ENCODE results near the gene HDAC10. TPM values are rescaled to one million over a fixed set of nuclear protein-coding genes. Genes with fewer than 3 reads are reported as not detected.

HDAC10 gene
- total RNA-seq, 4 donors from 2014 or later, result 31.4 to 42.7 (median 32.5) TPM

GRCh38 chr22:50293441-50294318 lies 42.6 kb upstream of the HDAC10 start:
- Histone ChIP-seq H3K4me3 (replicated peaks in 1 of 3) (peak overlapping the region in 1 of 3 donors; percentile 16), H3K27ac (peak overlapping the region; percentile 82 to 91 (median 84)), H3K27me3 (no peaks in the 10 kb centered on the region), H3K4me1 (peaks cover 69 to 72% of the 10 kb centered on the region in 2 donors), H3K9me3 (no peaks in the 10 kb centered on the region), H3K36me3 (peaks cover 14 to 17% of the 10 kb centered on the region in 2 donors)
- 0 to 35% methylated on average over 12 to 16 of the region's 42 CpGs for WGBS, 2 donors
- DNase-seq, result peak; percentile 92 to 93
- TF ChIP-seq POLR2A (IDR thresholded peaks at IDR 0.05) (no peak), CTCF (IDR thresholded peaks at IDR 0.05) (no peak)
- intact Hi-C loops (cut with DNase I), result no loop called here

GRCh38 chr22:50292643-50293440 lies 41.8 kb upstream of the HDAC10 start:
- H3K4me1 ChIP-seq, result peaks cover 61 to 63% of the 10 kb centered on the region in 2 donors
- intact Hi-C loops (cut with DNase I), result no loop called here
- peak overlapping the region in 1 of 3 donors; percentile 16 for H3K4me3 ChIP-seq (replicated peaks in 1 of 3)
- DNase-seq, result peak; percentile 70 to 74
- H3K27me3 ChIP-seq, result no peaks in the 10 kb centered on the region
- peak overlapping the region; percentile 82 to 91 (median 84) for H3K27ac ChIP-seq
- WGBS, 2 donors, result 22 to 58% methylated on average over 11 to 12 of the region's 29 CpGs
- H3K36me3 ChIP-seq, result peaks cover 22 to 25% of the 10 kb centered on the region in 2 donors
- TF ChIP-seq POLR2A (IDR thresholded peaks at IDR 0.05) (no peak), CTCF (IDR thresholded peaks at IDR 0.05) (no peak)
- H3K9me3 ChIP-seq, result no peaks in the 10 kb centered on the region

GRCh38 chr22:50289942-50290630 lies 39.0 kb upstream of the HDAC10 start:
- no peak overlapping the region for H3K27ac ChIP-seq
- H3K36me3 ChIP-seq, result peaks cover 45 to 47% of the 10 kb centered on the region in 2 donors
- TF ChIP-seq CTCF (IDR thresholded peaks at IDR 0.05) (no peak), POLR2A (IDR thresholded peaks at IDR 0.05) (no peak)
- intact Hi-C loops (cut with DNase I), result no loop called here
- H3K27me3 ChIP-seq, result no peaks in the 10 kb centered on the region
- DNase-seq, result no peak
- H3K4me3 ChIP-seq (replicated peaks in 1 of 3), result no peak overlapping the region
- H3K9me3 ChIP-seq, result no peaks in the 10 kb centered on the region
- peaks cover 34 to 36% of the 10 kb centered on the region in 2 donors for H3K4me1 ChIP-seq
- 87 to 92% methylated on average over 3 to 27 of the region's 37 CpGs for WGBS, 2 donors

GRCh38 chr22:50289151-50289941 lies 38.3 kb upstream of the HDAC10 start:
- H3K4me3 ChIP-seq (replicated peaks in 1 of 3), result no peak overlapping the region
- no peak overlapping the region for H3K27ac ChIP-seq
- H3K9me3 ChIP-seq, result no peaks in the 10 kb centered on the region
- intact Hi-C loops (cut with DNase I), result no loop called here
- peaks cover 48 to 53% of the 10 kb centered on the region in 2 donors for H3K36me3 ChIP-seq
- no peaks in the 10 kb centered on the region for H3K27me3 ChIP-seq
- no peak for DNase-seq
- no peak for TF ChIP-seq CTCF (IDR thresholded peaks at IDR 0.05)
- no peak for TF ChIP-seq POLR2A (IDR thresholded peaks at IDR 0.05)
- 96% methylated on average over 41 to 42 of the region's 57 CpGs for WGBS, 2 donors
- peaks cover 27 to 28% of the 10 kb centered on the region in 2 donors for H3K4me1 ChIP-seq

Data from thyroid gland (tissue), 4 donors.